HEK293T (cell line): Measurements from ENCODE around the gene EML3.

ENCODE experiments used
- FOXA1 ChIP-seq: fragments of 450-650 bp; IDR thresholded peaks from 2 replicates; pipeline ENCODE4 v1.6.1; 2016; ENCODE audit warnings: mild to moderate bottlenecking
- HDGF ChIP-seq: fragments of 450-650 bp; IDR thresholded peaks from 2 replicates; pipeline ENCODE4 v1.6.1; 2017; ENCODE audit warnings: antibody characterized with exemption, borderline replicate concordance
- LEF1 ChIP-seq: fragments of 450-650 bp; IDR thresholded peaks from 2 replicates; pipeline ENCODE4 v1.6.1; 2017; ENCODE audit warnings: mild to moderate bottlenecking, borderline replicate concordance
- NFRKB ChIP-seq: fragments of 450-650 bp; IDR thresholded peaks from 2 replicates; pipeline ENCODE4 v1.6.1; 2016; ENCODE audit warnings: mild to moderate bottlenecking, moderate library complexity
- SP1 ChIP-seq: fragments of 450-650 bp; IDR thresholded peaks from 2 replicates; pipeline ENCODE4 v1.6.1; 2017
- SUZ12 ChIP-seq: fragments of 450-650 bp; IDR thresholded peaks from 2 replicates; pipeline ENCODE4 v1.6.1; 2016; ENCODE audit warnings: mild to moderate bottlenecking
- TARDBP ChIP-seq: fragments of 450-650 bp; IDR thresholded peaks from 2 replicates; pipeline ENCODE4 v1.6.1; 2016
- ZNF384 ChIP-seq: fragments of 450-650 bp; IDR thresholded peaks from 2 replicates; pipeline ENCODE4 v1.6.1; 2016

DNA sequence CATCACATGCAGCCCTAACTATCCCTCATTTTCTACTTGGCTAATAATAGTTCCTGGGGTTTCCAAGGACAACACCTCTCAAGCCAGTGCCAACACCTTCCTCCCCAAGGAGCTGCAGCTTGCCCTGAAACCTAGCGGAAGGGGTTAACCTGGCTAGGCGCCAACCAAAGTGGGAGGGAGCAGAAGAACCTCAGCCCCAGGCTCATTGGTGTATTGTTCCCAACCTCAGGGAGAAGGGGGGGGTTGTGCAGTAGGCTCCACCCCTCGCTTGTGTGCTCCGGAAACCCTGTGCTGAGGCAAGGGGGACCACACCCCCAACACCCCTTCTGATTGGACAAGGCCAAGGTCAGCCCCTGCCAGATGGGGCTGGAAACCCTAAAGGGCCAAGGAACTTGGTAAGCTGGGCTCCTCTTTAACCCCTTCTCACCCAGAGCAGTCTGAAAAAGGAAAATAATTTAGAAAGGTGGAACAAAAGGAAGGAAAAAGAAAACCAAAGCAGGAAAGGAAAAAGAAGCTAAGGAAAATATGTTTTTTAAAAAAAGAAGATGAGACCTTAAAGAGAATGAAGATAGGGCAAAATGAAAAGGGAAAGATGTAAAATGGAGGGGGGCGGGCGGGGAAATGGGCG, 13.4 kb downstream of the EML3 start:
- TF ChIP-seq SUZ12: no peak
- TF ChIP-seq SP1: no peak
- no peak for TF ChIP-seq NFRKB
- TF ChIP-seq FOXA1: no peak
- TF ChIP-seq LEF1: no peak
- no peak for TF ChIP-seq TARDBP
- TF ChIP-seq HDGF: peak; percentile 61; the same call in 1 of the 2 replicates
- no peak for TF ChIP-seq ZNF384
